ENCODE results near the gene CDH13. TPM values are rescaled to one million over a fixed set of nuclear protein-coding genes. Genes with fewer than 3 reads are reported as not detected.

Gene CDH13
- total RNA-seq, 1 donor from 2014 or later, result 81.1 TPM

- Mint-ChIP-seq H3K4me1 (ENCODE audit: low read depth, unreplicated experiment) (no peaks in the 10 kb centered on the region), H3K36me3 (ENCODE audit: unreplicated experiment) (peaks cover 11% of the 10 kb centered on the region), H3K4me3 (ENCODE audit: unreplicated experiment) (no peak overlapping the region), H3K9me3 (ENCODE audit: unreplicated experiment) (peaks cover 4% of the 10 kb centered on the region), H3K27ac (ENCODE audit: unreplicated experiment) (no peak overlapping the region), H3K27me3 (ENCODE audit: unreplicated experiment) (peaks cover 1% of the 10 kb centered on the region)
- no peak for DNase-seq
- TF ChIP-seq, protein P1, sequence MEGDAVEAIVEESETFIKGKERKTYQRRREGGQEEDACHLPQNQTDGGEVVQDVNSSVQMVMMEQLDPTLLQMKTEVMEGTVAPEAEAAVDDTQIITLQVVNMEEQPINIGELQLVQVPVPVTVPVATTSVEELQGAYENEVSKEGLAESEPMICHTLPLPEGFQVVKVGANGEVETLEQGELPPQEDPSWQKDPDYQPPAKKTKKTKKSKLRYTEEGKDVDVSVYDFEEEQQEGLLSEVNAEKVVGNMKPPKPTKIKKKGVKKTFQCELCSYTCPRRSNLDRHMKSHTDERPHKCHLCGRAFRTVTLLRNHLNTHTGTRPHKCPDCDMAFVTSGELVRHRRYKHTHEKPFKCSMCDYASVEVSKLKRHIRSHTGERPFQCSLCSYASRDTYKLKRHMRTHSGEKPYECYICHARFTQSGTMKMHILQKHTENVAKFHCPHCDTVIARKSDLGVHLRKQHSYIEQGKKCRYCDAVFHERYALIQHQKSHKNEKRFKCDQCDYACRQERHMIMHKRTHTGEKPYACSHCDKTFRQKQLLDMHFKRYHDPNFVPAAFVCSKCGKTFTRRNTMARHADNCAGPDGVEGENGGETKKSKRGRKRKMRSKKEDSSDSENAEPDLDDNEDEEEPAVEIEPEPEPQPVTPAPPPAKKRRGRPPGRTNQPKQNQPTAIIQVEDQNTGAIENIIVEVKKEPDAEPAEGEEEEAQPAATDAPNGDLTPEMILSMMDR (IDR thresholded peaks at IDR 0.05; ENCODE audit: partially characterized antibody, unreplicated experiment), result no peak
Observed at GRCh38 chr16:83734136-83734535, 1107.4 kb downstream of the CDH13 start.

DNA sequence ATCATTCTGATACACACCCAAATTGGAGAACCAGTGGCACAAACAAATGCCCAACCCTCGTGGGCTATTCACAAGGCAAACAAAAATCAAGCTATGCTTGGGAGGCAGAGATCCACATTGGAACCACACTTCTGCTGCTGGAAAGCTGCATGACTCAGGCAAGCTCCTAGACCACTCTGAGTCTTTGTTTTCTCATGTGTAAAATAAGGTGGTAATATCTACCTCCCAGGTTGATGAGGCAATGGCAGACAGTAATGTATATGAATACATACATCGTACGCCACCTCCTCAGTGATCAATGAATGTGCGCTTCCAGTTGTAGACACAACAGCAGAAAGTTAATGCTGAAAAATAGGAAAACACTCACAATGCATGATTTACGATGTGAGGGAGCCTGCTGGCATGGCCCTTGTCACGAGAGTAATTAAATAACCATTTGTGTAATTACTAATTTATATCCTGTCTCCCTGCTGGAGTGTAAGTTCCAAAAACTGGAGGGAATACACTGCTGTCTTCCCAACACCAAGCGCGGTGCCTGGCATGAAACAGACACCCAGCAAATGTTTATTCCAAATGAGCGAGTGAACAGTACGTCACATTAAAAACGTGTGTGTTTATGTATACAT lies 1111.1 kb downstream of the CDH13 start:
- Mint-ChIP-seq H3K36me3 (ENCODE audit: unreplicated experiment) (peaks cover 6% of the 10 kb centered on the region), H3K4me1 (ENCODE audit: low read depth, unreplicated experiment) (no peaks in the 10 kb centered on the region), H3K27me3 (ENCODE audit: unreplicated experiment) (peaks cover 3% of the 10 kb centered on the region), H3K9me3 (ENCODE audit: unreplicated experiment) (peaks cover 4% of the 10 kb centered on the region), H3K27ac (ENCODE audit: unreplicated experiment) (no peak overlapping the region), H3K4me3 (ENCODE audit: unreplicated experiment) (no peak overlapping the region)
- TF ChIP-seq, protein P1 (IDR thresholded peaks at IDR 0.05; ENCODE audit: partially characterized antibody, unreplicated experiment), result no peak
- DNase-seq, result no peak

- peaks cover 2% of the 10 kb centered on the region for H3K9me3 Mint-ChIP-seq (ENCODE audit: unreplicated experiment)
- no peak overlapping the region for H3K27ac Mint-ChIP-seq (ENCODE audit: unreplicated experiment)
- H3K36me3 Mint-ChIP-seq (ENCODE audit: unreplicated experiment), result peaks cover 2% of the 10 kb centered on the region
- peaks cover 1% of the 10 kb centered on the region for H3K4me1 Mint-ChIP-seq (ENCODE audit: low read depth, unreplicated experiment)
- DNase-seq, result no peak
- no peak overlapping the region for H3K4me3 Mint-ChIP-seq (ENCODE audit: unreplicated experiment)
- peaks cover 1% of the 10 kb centered on the region for H3K27me3 Mint-ChIP-seq (ENCODE audit: unreplicated experiment)
- TF ChIP-seq, protein P1 (IDR thresholded peaks at IDR 0.05; ENCODE audit: partially characterized antibody, unreplicated experiment), result no peak
Observed at GRCh38 chr16:83738923-83739503, 1112.2 kb downstream of the CDH13 start.

GRCh38 chr16:83742124-83742899 lies 1115.5 kb downstream of the CDH13 start:
- TF ChIP-seq, protein P1 (IDR thresholded peaks at IDR 0.05; ENCODE audit: partially characterized antibody, unreplicated experiment), result no peak
- Mint-ChIP-seq H3K4me1 (ENCODE audit: low read depth, unreplicated experiment) (peaks cover 11% of the 10 kb centered on the region), H3K27me3 (ENCODE audit: unreplicated experiment) (peaks cover 1% of the 10 kb centered on the region), H3K9me3 (ENCODE audit: unreplicated experiment) (peaks cover 4% of the 10 kb centered on the region), H3K36me3 (ENCODE audit: unreplicated experiment) (peaks cover 5% of the 10 kb centered on the region), H3K4me3 (ENCODE audit: unreplicated experiment) (no peak overlapping the region), H3K27ac (ENCODE audit: unreplicated experiment) (no peak overlapping the region)
- DNase-seq, result no peak

DNA sequence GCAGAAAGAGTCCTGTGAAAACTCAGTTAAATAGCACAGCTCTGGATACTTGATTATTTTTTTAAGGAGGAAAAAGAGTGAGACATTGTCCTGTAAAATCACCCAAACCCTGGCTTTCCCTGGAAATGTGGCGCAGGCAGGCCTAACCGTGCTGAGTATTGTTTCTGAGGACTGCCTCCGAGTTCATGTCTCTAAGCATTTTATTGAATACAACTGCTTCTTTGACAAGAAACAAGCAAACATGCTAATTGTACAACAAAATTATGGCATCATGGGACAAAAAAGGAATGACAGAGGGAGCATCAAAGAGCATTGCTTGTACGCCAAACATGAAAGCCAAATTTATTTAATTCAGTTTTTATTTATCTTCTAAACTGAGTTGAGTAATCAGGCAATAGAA lies 1116.5 kb downstream of the CDH13 start:
- H3K27me3 Mint-ChIP-seq (ENCODE audit: unreplicated experiment), result peaks cover 1% of the 10 kb centered on the region
- peaks cover 5% of the 10 kb centered on the region for H3K36me3 Mint-ChIP-seq (ENCODE audit: unreplicated experiment)
- no peak overlapping the region for H3K4me3 Mint-ChIP-seq (ENCODE audit: unreplicated experiment)
- peaks cover 4% of the 10 kb centered on the region for H3K9me3 Mint-ChIP-seq (ENCODE audit: unreplicated experiment)
- TF ChIP-seq, protein P1 (IDR thresholded peaks at IDR 0.05; ENCODE audit: partially characterized antibody, unreplicated experiment), result no peak
- DNase-seq, result no peak
- H3K27ac Mint-ChIP-seq (ENCODE audit: unreplicated experiment), result no peak overlapping the region
- H3K4me1 Mint-ChIP-seq (ENCODE audit: low read depth, unreplicated experiment), result peaks cover 14% of the 10 kb centered on the region
